ENCODE data around the gene CTRL.
"Not testable (repeated sequence)": the region's sequence is repeated elsewhere in the genome, so short reads cannot be mapped to it uniquely, and the experiment has no call there.

CTRL gene

GRCh38 chr16:67924140-67924906 lies 7.3 kb downstream of the CTRL start:
- no peak for DNase-seq (ENCODE audit: low read depth)

- DNase-seq (ENCODE audit: low read depth), result no peak
Measured at GRCh38 chr16:67923414-67924116, 8.1 kb downstream of the CTRL start.

- DNase-seq (ENCODE audit: low read depth), result no peak
Measured at GRCh38 chr16:67922740-67923139, 8.9 kb downstream of the CTRL start.

GRCh38 chr16:67922221-67922620 lies 9.4 kb downstream of the CTRL start:
- DNase-seq (ENCODE audit: low read depth), result no peak

GRCh38 chr16:67919622-67920221 lies 11.9 kb downstream of the CTRL start:
- no peak for DNase-seq (ENCODE audit: low read depth)

GRCh38 chr16:67917852-67918236 lies 13.8 kb downstream of the CTRL start:
- no peak for DNase-seq (ENCODE audit: low read depth)

GRCh38 chr16:67917140-67917851 lies 14.4 kb downstream of the CTRL start:
- no peak for DNase-seq (ENCODE audit: low read depth)

- DNase-seq (ENCODE audit: low read depth), result no peak
Measured at GRCh38 chr16:67915831-67916723, 15.6 kb downstream of the CTRL start.

- DNase-seq (ENCODE audit: low read depth), result not testable (repeated sequence)
Measured at GRCh38 chr16:67915496-67915769, 16.2 kb downstream of the CTRL start.

GRCh38 chr16:67914758-67915495 lies 16.7 kb downstream of the CTRL start:
- no peak for DNase-seq (ENCODE audit: low read depth)

- no peak for DNase-seq (ENCODE audit: low read depth)
Measured at GRCh38 chr16:67910158-67910557, 21.5 kb downstream of the CTRL start.

- no peak for DNase-seq (ENCODE audit: low read depth)
Measured at GRCh38 chr16:67909056-67909742, 22.5 kb downstream of the CTRL start.

GRCh38 chr16:67907397-67908180 lies 24.1 kb downstream of the CTRL start:
- DNase-seq (ENCODE audit: low read depth), result no peak

- DNase-seq (ENCODE audit: low read depth), result no peak
Measured at GRCh38 chr16:67902831-67903230, 28.8 kb downstream of the CTRL start.

- no peak for DNase-seq (ENCODE audit: low read depth)
Measured at GRCh38 chr16:67901734-67902133, 29.9 kb downstream of the CTRL start.

GRCh38 chr16:67897231-67897630 lies 34.4 kb downstream of the CTRL start:
- DNase-seq (ENCODE audit: low read depth), result no peak

GRCh38 chr16:67893743-67894399 lies 37.8 kb downstream of the CTRL start:
- no peak for DNase-seq (ENCODE audit: low read depth)

GRCh38 chr16:67892899-67893742 lies 38.5 kb downstream of the CTRL start, which contains the start of gene PSKH1:
Gene PSKH1, plus strand, starts transcription at chr16:67893254. Its CDS starts 15,496 bp downstream, at chr16:67908750.
- DNase-seq (ENCODE audit: low read depth), result peak; percentile 89

Measured in activated T-helper 1 cell treated with Interleukin-2 at 50 U/mL for 16 hours (primary cell).